K562 (cell line): Measurements from ENCODE around the gene ADD3. TPM values are rescaled to one million over a fixed set of nuclear protein-coding genes. Genes with fewer than 3 reads are reported as not detected.

Experiments
- ATAC-seq: fragments of 200-7000 bp; cut with Tn5 transposase; 3 replicates; pipeline ENCODE4 v1.9.1; 2020; ENCODE audit warnings: moderate library complexity
- BruUV-seq: library from RNA; stranded (reverse); fragments of 400-500 nt; replicated peaks from 2 replicates; lab custom pipeline; 2021; lab: Mats Ljungman, UMichigan
- CTCF ChIA-PET: fragments of 300-600 bp; formaldehyde crosslinking; extraction: SDS; loops from one replicate; lab custom pipeline; 2021; ENCODE audit warnings: low intra/inter-chr PET ratio; lab: Yijun Ruan, JAX
- POLR2A ChIA-PET: fragments of 300-600, 350-650 bp; sonication (Branson Sonifier 250); formaldehyde crosslinking; extraction: SDS; loops from one replicate; lab custom pipeline; 2021; ENCODE audit warnings: antibody characterized with exemption, inconsistent platforms; lab: Yijun Ruan, JAX
- DNase-seq, 4 experiments: peaks; one replicate each; pipeline versions ENCODE4 v3.0.0 to v3.0.0-alpha.2; 2011 to 2018; ENCODE audit warnings: low spot score in 3 of 4, mixed read lengths in 3 of 4; ENCODE audit errors: extremely low read depth in 1 of 4
- FAIRE-seq: peaks from 2 replicates; lab custom pipeline; 2011; peaks lifted over from hg19 to GRCh38; lab: Jason Lieb, UNC
- H2AFZ ChIP-seq: 2 replicates; pipeline ENCODE4 v1.6.0; 2011; ENCODE audit warnings: low read depth, low read length, control low read depth, inconsistent platforms
- H3K27ac ChIP-seq: fragments of 200-600 bp; 3 replicates; pipeline ENCODE4 v1.8.0; 2011; ENCODE audit warnings: low read depth, mild to moderate bottlenecking, control low read depth, inconsistent platforms, low read length, moderate library complexity, mixed read lengths; ENCODE audit errors: extremely low read depth
- H3K27me3 ChIP-seq, 2 experiments: fragments of 300-600 bp in 1 of 2; 2 replicates in 1 of 2; 3 replicates in 1 of 2; pipeline versions ENCODE4 v1.6.0 to v1.8.0; 2011; ENCODE audit warnings: inconsistent platforms in 2 of 2, low read length in 2 of 2, mild to moderate bottlenecking in 1 of 2, mixed read lengths in 1 of 2, moderate library complexity in 1 of 2; ENCODE audit not compliant: control insufficient read depth in 2 of 2, insufficient read depth in 2 of 2
- H3K36me3 ChIP-seq: fragments of 300-600 bp; 3 replicates; pipeline ENCODE4 v1.8.0; 2011; ENCODE audit warnings: mild to moderate bottlenecking, low read length, inconsistent platforms; ENCODE audit not compliant: control insufficient read depth, insufficient read depth
- H3K4me1 ChIP-seq, 2 experiments: fragments of 200-600 bp in 1 of 2; replicated peaks in 1 of 2; 2 replicates in 1 of 2; 3 replicates in 1 of 2; pipeline versions ENCODE4 v1.5.1 to v1.8.0; 2011; ENCODE audit warnings: inconsistent platforms in 2 of 2, low read length in 2 of 2, mild to moderate bottlenecking in 1 of 2, mixed read lengths in 1 of 2, moderate library complexity in 1 of 2; ENCODE audit not compliant: control insufficient read depth in 2 of 2, insufficient read depth in 2 of 2
- H3K4me2 ChIP-seq: 2 replicates; pipeline ENCODE4 v1.6.1; 2011; ENCODE audit warnings: low read length, control low read depth, inconsistent platforms, mixed read lengths; ENCODE audit not compliant: insufficient read depth
- H3K4me3 ChIP-seq: fragments of 200-600 bp; sonication (generic), shearing (Covaris generic); 2 replicates; pipeline ENCODE4 v1.5.1; 2016; ENCODE audit warnings: control low read depth, inconsistent platforms
- H3K79me2 ChIP-seq: fragments of 200-600 bp; 3 replicates; pipeline ENCODE4 v1.8.0; 2011; ENCODE audit warnings: low read length, inconsistent platforms; ENCODE audit not compliant: control insufficient read depth, insufficient read depth
- H3K9ac ChIP-seq, 2 experiments: 2 replicates each; pipeline versions ENCODE4 v1.6.0 to v1.6.1; 2011; ENCODE audit warnings: low read depth in 2 of 2, low read length in 2 of 2, control low read depth in 1 of 2, inconsistent platforms in 1 of 2, mild to moderate bottlenecking in 1 of 2, mixed read lengths in 1 of 2; ENCODE audit not compliant: insufficient read depth in 1 of 2
- H3K9me1 ChIP-seq: one replicate; pipeline ENCODE4 v1.6.0; 2011; ENCODE audit warnings: inconsistent platforms, mild to moderate bottlenecking, low read length, moderate library complexity; ENCODE audit not compliant: control insufficient read depth, insufficient read depth
- H3K9me3 ChIP-seq: replicated peaks from 2 replicates; pipeline ENCODE4 v1.5.1; 2011; ENCODE audit warnings: low read depth, low read length, inconsistent platforms; ENCODE audit not compliant: control insufficient read depth, insufficient read depth
- H4K20me1 ChIP-seq: replicated peaks from 2 replicates; pipeline ENCODE4 v1.6.1; 2011; ENCODE audit warnings: low read length, inconsistent platforms, mixed read lengths; ENCODE audit not compliant: control insufficient read depth, insufficient read depth
- ADNP ChIP-seq: fragments of 200-800 bp; sonication (Bioruptor generic); IDR thresholded peaks from 2 replicates; pipeline ENCODE4 v1.6.1; 2016; ENCODE audit warnings: missing genetic modification characterization, missing compliant biosample characterization
- ARID3A ChIP-seq: IDR thresholded peaks from 2 replicates; pipeline ENCODE4 v1.6.1; 2012; ENCODE audit warnings: low read depth, low read length, improper control_type of control experiment, borderline replicate concordance
- CBX3 ChIP-seq, 2 experiments: IDR thresholded peaks; 1 replicate in 1 of 2; 2 replicates in 1 of 2; pipeline ENCODE4 v1.6.1; 2012; ENCODE audit warnings: inconsistent platforms in 2 of 2, low read length in 2 of 2, borderline replicate concordance in 1 of 2, control low read depth in 1 of 2
- E2F8 ChIP-seq: fragments of 450-650 bp; IDR thresholded peaks from 2 replicates; pipeline ENCODE4 v1.7.1; 2018; ENCODE audit warnings: mild to moderate bottlenecking, low read depth; ENCODE audit not compliant: partially characterized antibody
- FOXP4 ChIP-seq: sonication (generic); formaldehyde crosslinking; IDR thresholded peaks from 2 replicates; pipeline ENCODE4 v1.8.0; 2022; ENCODE audit warnings: mild to moderate bottlenecking, missing genetic modification reagents, borderline replicate concordance
- MAX ChIP-seq: sonication (generic); formaldehyde crosslinking; IDR thresholded peaks from 2 replicates; pipeline ENCODE4 v1.9.0; 2022; ENCODE audit warnings: mild to moderate bottlenecking, missing genetic modification reagents
- POLR2G ChIP-seq: fragments of 200-400 bp; formaldehyde crosslinking; IDR thresholded peaks from 2 replicates; pipeline ENCODE4 v1.6.1; 2017; ENCODE audit warnings: low read depth, mild to moderate bottlenecking, antibody characterized with exemption, low read length, moderate library complexity
- PRPF4 ChIP-seq: fragments of 200-400 bp; formaldehyde crosslinking; IDR thresholded peaks from one replicate; pipeline ENCODE4 v1.6.1; 2017; ENCODE audit warnings: low read length, low read depth, mild to moderate bottlenecking; ENCODE audit not compliant: insufficient read depth, poor library complexity, severe bottlenecking
- WHSC1 ChIP-seq: IDR thresholded peaks from one replicate; pipeline ENCODE4 v1.6.1; 2012; ENCODE audit warnings: low read length, control low read depth, inconsistent platforms
- ZBED1 ChIP-seq: IDR thresholded peaks from 2 replicates; pipeline ENCODE4 v1.6.1; 2014
- ZC3H8 ChIP-seq: fragments of 450-650 bp; IDR thresholded peaks from 2 replicates; pipeline ENCODE4 v1.6.1; 2017
- ZEB2 ChIP-seq: fragments of 450-650 bp; IDR thresholded peaks from 2 replicates; pipeline ENCODE4 v1.6.1; 2016
- ZNF217 ChIP-seq: sonication (generic); formaldehyde crosslinking; IDR thresholded peaks from 2 replicates; pipeline ENCODE4 v1.8.0; 2022; ENCODE audit warnings: mild to moderate bottlenecking, missing genetic modification reagents
- ZNF436 ChIP-seq: fragments of 250-450, 450-650 bp; sonication (Bioruptor Pico); formaldehyde crosslinking; IDR thresholded peaks from 2 replicates; pipeline ENCODE4 v1.7.0; 2020; ENCODE audit warnings: mild to moderate bottlenecking
- ZNF699 ChIP-seq: fragments of 250-450 bp; sonication (Bioruptor Pico); IDR thresholded peaks from 2 replicates; pipeline ENCODE4 v1.8.0; 2021; ENCODE audit warnings: mild to moderate bottlenecking, moderate library complexity; ENCODE audit not compliant: insufficient replicate concordance
- WGBS: fragments of 100-300 bp; shearing (Covaris generic); methylation state at CpG from one replicate; pipeline ENCODE4 v1.1.6; 2016; ENCODE audit warnings: low coverage, mixed read lengths; ENCODE audit not compliant: insufficient coverage; ENCODE audit errors: missing lambda C conversion rate; 5-methylcytosine and 5-hydroxymethylcytosine counted together
- in situ Hi-C: fragments of 300-500 bp; cut with MboI; formaldehyde crosslinking; loops from 4 replicates; pipeline ENCODE4 v1.15.0; 2018; ENCODE audit warnings: inconsistent platforms, mixed read lengths
- intact Hi-C: fragments of 100-400 bp; cut with micrococcal nuclease; formaldehyde crosslinking; loops from 2 replicates; pipeline ENCODE4 v1.14.2; 2022
- polyA plus RNA-seq, 8 experiments: library from polyadenylated mRNA; depleted of rRNA in 4 of 8; stranded (reverse) in 5 of 8; unstranded in 3 of 8; fragments of >200 nt; fragmentation: Nextera tagmentation in 2 of 8; fragmentation: Illumina TruSeq in 1 of 8; extraction: Ambion mirVana in 2 of 8; extraction: Trizol in 1 of 8; gene quantifications; 2 replicates each; pipeline versions ENCODE4 v1.2.1 to v1.2.3, GENCODE V29; 2011 to 2014; ENCODE audit warnings: inconsistent platforms in 1 of 8, missing spikeins in 1 of 8
- total RNA-seq, 7 experiments: library from RNA; depleted of rRNA in 6 of 7; stranded (reverse); fragments of >200 nt in 6 of 7; fragmentation: Illumina TruSeq in 2 of 7; extraction: Trizol in 2 of 7; gene quantifications; 2 replicates each; pipeline versions ENCODE4 v1.2.1 to v1.2.3, GENCODE V29; 2011 to 2021; ENCODE audit warnings: low replicate concordance in 1 of 7

ADD3 gene
- total and polyA plus RNA-seq, 9 of the 15 experiments (the other 6 are each of a cell fraction or from before 2014, with no cell fraction given): 13.2 to 125 (median 31.7) TPM

GRCh38 chr10:110022716-110023504, 15.1 kb downstream of the ADD3 start:
- DNase-seq: no peak
- no peaks in the 10 kb centered on the region for H3K36me3 ChIP-seq
- H3K9me1 ChIP-seq: no peaks in the 10 kb centered on the region
- no peaks in the 10 kb centered on the region; a peak in 2 of 5 replicates for H3K4me1 ChIP-seq
- in situ Hi-C loops: no loop called here
- no peaks in the 10 kb centered on the region for H4K20me1 ChIP-seq
- H3K79me2 ChIP-seq: peaks cover 80% of the 10 kb centered on the region
- H3K9ac ChIP-seq: no peak overlapping the region
- ATAC-seq: peak; percentile 38; the same call in 1 of the 3 replicates
- H3K4me2 ChIP-seq: no peak overlapping the region
- CTCF ChIA-PET: no interaction called here
- H3K9me3 ChIP-seq: no peaks in the 10 kb centered on the region
- H3K4me3 ChIP-seq: no peak overlapping the region
- POLR2A ChIA-PET: interaction anchor here (1.1 to 1.7 kb wide), 2 partner anchors 9 to 66 kb away, joined by 3 to 6 read pairs; no protein-coding TSS in a partner anchor
- H3K27ac ChIP-seq: no peak overlapping the region
- intact Hi-C loops: no loop called here
- 42% methylated on average over 2 of the region's 2 CpGs for WGBS
- H2AFZ ChIP-seq: no peak overlapping the region
- H3K27me3 ChIP-seq: no peaks in the 10 kb centered on the region
- BruUV-seq: no TSS peak
- no peak for FAIRE-seq
- TF ChIP-seq ZC3H8 (no peak), FOXP4 (CRISPR knock-in tag) (no peak), CBX3 (IDR thresholded peaks at IDR 0.05; ENCODE audit: borderline replicate concordance in 1 of 2, low read length in 2 of 2) (no peak), ZBED1 (no peak), MAX (no peak), ZNF217 (CRISPR knock-in tag) (no peak), POLR2G (no peak), E2F8 (no peak), WHSC1 (no peak), ZEB2 (no peak), ARID3A (no peak), ADNP (no peak), ZNF436 (CRISPR knock-in tag) (no peak), PRPF4 (no peak), ZNF699 (CRISPR knock-in tag) (no peak)
